DMS 273 (cell line): ENCODE measurements around the gene COL5A1.

ENCODE experiments used
- DNase-seq: peaks from one replicate; lab custom pipeline; 2025; ENCODE audit not compliant: unreplicated experiment; lab: John Stamatoyannopoulos, UW

The COL5A1 gene

DNA sequence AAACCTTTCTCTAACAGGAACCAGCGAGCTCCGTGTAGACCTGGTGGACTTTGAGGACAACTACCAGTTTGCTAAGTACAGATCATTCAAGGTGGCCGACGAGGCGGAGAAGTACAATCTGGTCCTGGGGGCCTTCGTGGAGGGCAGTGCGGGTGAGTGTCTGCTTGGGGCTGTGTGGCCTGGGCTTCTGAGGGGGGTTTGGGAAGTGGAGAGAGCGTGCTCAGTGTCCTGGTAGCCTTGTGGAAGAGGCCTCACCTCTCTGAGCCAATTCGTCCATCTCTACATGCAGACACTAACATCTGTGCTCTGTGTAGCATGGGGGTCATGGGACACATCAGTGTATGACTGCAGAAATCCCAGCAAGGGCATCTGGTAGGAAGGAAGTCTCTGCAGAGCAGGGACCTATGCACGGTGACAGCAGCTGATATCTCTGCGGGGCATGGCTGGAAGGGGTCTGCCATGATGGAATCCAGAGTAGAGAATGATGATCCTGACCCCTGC lies 244.9 kb downstream of the COL5A1 start:
- DNase-seq = no peak

- DNase-seq = no peak
Measured at GRCh38 chr9:134887219-134887618, 245.6 kb downstream of the COL5A1 start.

GRCh38 chr9:134887686-134888602 lies 246.3 kb downstream of the COL5A1 start:
- DNase-seq = peak; percentile 40

- no peak for DNase-seq
Measured at GRCh38 chr9:134888603-134889190, 247.1 kb downstream of the COL5A1 start.

GRCh38 chr9:134889386-134890154 lies 248.0 kb downstream of the COL5A1 start:
- DNase-seq = no peak

- DNase-seq = no peak
Measured at GRCh38 chr9:134890155-134890495, 248.5 kb downstream of the COL5A1 start.

- no peak for DNase-seq
Measured at GRCh38 chr9:134891053-134891452, 249.4 kb downstream of the COL5A1 start.

DNA sequence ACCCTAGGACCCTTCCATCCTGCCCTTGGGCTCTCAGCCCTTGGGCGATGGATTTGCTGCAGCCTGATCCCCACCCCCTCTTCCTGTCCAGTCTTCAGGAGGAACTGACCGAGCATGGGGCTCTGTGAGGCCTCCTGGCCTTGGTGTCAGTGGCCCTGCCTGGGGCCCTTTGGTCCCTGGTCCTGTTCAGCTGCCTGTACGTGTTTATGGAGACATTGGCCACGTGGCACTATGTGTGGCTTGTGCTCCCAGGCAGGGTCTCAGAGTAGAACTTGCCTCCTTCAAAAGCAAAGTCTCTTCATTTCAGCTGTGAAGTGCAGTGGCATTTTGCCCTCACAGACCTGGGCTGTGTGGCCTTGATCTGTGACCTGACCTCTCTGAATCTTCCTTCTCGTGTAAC lies 250.1 kb downstream of the COL5A1 start:
- DNase-seq = no peak

- peak; percentile 73 for DNase-seq
Measured at GRCh38 chr9:134892221-134892620, 250.6 kb downstream of the COL5A1 start.

- no peak for DNase-seq
Measured at GRCh38 chr9:134892820-134893420, 251.3 kb downstream of the COL5A1 start.
